COLO668 (cell line): ENCODE measurements around the gene SMYD3.
"Not testable (repeated sequence)": the region's sequence is repeated elsewhere in the genome, so short reads cannot be mapped to it uniquely, and the experiment has no call there.

Source experiments
- DNase-seq: peaks from one replicate; lab custom pipeline; 2025; ENCODE audit not compliant: unreplicated experiment; lab: John Stamatoyannopoulos, UW

The SMYD3 gene

DNA sequence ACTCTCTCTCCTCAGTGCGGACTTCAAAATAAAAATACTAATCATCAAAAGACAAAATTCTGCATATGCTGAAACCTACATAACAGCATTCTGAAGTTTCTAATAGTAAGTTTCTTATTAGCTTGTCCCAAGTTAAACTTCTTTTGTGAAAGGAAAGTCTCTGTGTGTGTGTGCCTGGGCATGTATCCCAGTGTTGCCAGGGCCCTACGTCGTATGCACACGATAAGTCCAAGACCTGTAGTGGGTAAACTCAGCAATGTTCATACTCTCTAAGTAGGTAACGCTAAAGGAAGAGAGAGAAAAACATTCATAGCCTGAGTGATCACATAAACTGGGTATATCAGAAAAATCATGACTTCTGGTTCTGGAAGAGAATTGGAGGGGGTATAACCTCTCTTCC lies 465.7 kb downstream of the SMYD3 start:
- DNase-seq: no peak

GRCh38 chr1:246040200-246040890 lies 466.7 kb downstream of the SMYD3 start:
- no peak for DNase-seq

GRCh38 chr1:246039584-246039983 lies 467.5 kb downstream of the SMYD3 start:
- DNase-seq: no peak

DNA sequence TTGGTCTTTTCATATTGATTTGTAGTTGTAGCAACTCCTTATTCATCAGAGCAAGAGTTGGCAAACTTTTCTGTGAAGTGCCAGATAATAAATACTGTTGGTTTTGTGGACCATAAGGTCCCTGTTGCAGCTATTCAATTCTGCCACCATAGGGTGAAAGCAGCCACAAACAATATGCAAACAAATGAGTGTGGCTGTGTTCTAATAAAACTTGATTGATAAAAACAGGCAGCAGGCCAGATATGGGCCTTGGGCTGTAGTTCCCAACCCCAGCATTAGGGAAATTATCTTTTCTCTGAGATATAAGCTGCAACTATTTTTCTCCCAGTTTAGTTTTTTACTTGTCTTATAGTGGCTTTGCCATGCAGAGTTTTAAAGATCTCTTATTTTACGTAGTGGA lies 469.2 kb downstream of the SMYD3 start:
- DNase-seq: no peak

- no peak for DNase-seq
Measured at GRCh38 chr1:246036175-246036574, 470.9 kb downstream of the SMYD3 start.

DNA sequence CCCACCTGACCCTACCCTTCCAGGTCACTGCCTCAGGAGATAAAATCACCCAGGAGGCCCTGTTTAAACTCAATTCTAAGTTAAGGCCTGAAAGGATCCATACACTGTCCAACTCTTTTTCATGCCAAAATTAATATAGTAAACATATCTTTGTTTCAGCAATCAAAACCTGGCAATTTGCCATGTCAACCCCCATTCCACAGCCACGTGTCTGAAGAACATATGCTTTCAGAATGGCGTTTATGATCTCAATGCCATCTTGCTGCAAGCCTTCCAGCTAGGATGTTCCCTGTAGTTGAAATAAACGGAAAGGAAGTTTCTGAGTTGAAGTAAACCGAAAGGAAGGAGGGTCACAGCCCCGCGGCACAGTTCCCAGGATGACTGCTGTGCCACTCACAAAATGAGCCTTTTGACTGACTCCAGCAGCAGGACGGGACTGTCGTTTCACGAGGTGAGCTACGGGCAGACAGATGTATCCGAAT lies 472.0 kb downstream of the SMYD3 start:
- DNase-seq: no peak

DNA sequence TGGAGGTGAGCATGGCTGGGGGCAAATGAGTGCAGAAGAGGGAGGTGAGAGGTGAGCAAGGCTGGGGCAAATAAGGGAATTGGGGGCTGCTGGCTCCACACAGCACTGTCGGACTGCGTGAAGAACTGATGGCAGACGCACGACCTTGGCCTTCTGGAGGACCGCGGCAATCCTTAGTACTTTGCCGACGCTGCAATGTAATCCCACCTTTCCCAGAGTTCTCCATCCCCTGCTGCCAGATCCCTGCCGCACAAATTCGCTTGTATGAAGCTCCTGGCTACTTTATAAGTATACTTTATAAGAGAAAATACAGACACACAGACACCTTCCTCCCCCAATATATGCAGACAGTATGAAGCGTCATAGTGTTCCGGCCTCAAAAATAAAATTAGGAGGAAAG lies 472.4 kb downstream of the SMYD3 start:
- DNase-seq: no peak

DNA sequence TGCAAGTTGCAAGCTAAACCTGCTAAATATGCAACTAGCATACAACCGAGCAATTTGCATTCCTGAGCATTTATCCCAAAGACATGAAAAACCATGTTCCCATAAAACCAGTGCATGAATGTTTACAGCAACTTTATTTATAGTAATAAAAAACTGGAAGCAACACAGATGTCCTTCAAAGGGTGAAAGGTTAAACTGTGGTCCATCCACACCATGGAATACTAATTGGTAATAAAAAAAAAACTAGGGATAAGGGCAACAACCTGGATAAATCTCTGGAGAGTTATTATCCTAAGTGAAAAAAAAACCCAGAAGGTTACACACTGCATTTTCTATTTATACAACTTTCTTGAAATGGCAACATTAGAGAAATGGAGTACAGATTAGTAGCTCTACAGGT lies 474.1 kb downstream of the SMYD3 start:
- DNase-seq: no peak

DNA sequence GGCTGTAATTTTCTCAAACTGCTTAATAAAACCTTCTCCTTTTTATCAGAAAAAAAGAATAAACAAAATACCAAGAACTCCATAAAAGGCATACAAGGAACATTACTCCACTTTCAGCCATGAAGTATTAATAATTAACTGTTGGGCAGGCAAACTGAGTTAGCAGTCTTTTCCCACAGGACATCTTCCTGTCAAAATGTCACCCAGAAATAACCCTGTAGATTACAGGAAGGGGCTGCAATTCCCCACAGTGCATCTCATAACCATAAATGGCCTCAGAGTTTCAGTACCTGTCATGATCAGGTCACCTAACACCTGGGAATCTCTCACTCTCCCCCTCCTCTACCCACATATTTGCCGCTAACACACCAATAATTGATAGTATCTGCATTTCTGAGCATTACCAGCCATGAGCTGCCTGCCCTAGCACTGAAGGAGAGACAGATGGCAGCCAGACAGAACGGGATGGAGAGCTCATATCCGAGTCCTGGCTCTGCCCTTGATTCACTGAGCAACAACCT lies 475.0 kb downstream of the SMYD3 start:
- DNase-seq: no peak

- DNase-seq: no peak
Measured at GRCh38 chr1:246029616-246030015, 477.5 kb downstream of the SMYD3 start.

- DNase-seq: not testable (repeated sequence)
Measured at GRCh38 chr1:246024118-246024517, 483.0 kb downstream of the SMYD3 start.

- no peak for DNase-seq
Measured at GRCh38 chr1:246020211-246020954, 486.7 kb downstream of the SMYD3 start.

DNA sequence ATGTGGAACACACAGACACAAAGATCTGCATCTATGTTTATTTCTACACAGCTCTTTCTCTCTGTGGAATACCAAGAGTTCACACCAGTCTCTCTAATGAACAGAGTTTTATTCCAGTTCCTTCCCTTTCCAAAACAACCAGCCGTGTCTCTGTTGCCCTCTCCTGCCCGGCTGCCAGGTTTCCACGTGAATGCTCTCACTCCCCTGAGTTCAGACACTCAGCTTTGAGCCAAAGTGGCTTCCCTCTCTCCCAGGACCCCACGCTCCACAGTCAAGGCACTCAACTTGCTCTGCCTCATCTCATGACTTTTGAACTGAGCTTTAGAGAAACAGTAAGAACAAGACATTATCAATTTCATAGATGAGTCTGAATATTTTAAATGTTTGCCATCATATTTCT lies 488.9 kb downstream of the SMYD3 start:
- DNase-seq: no peak

DNA sequence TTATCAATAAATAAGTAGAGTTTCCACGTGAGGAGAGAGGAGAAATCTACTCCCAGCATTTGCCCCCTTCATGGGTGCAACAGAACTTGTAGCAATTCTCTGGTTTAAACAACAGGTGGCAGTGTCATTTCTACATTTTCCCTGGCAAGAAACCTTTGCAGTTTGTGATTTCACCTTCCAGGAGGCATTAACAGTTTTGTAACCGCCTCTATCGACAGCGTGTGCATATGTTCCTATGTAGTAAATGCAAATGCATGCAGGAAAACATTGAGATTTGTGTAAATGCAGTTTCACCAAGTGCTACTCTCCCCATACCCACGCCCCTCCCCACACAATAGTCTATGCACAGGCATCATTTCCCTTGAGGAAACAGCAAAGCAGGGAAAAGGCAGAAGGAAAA lies 494.7 kb downstream of the SMYD3 start:
- peak; percentile 28 for DNase-seq

DNA sequence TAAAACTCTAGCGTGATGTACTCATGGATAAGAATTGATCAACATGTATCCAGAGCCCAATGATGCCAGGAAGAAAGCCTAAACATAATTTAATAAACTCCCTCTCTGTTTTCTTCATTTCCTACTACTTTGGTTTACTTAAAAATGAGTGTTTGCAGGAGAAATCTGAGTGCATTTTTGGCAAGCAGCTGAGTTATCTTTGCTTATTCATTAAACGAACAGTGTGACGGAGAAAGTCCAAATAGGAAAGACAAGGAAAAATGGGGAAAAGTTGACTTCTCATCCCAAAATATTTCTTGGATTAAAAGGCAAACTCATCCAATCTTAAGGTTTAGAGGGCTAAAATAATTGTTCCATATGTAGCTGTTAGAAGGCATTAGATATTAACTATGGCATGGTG lies 496.7 kb downstream of the SMYD3 start:
- DNase-seq: no peak

DNA sequence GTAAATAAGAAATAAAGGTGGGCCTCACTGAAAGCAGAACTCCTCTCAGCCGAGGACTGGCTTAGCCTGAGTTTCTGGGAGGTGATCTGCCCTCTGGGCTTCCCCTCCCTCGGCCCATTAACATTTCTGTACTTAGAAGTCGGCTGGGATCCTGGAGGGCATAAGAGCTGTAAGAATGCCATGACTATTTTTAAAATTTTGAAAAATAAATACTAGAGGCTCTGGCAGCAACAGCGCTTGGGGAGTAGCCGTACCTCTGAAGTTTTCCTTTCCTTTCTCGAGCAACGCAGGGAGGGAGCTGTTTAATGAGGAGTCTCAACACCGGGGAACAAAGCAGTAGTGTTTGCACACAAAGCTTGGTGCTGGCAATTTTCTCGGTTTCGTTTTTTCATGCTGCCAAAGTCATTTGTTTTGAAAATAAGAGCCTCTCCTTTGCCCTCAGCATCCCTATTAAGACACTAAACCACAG lies 498.7 kb downstream of the SMYD3 start:
- no peak for DNase-seq

DNA sequence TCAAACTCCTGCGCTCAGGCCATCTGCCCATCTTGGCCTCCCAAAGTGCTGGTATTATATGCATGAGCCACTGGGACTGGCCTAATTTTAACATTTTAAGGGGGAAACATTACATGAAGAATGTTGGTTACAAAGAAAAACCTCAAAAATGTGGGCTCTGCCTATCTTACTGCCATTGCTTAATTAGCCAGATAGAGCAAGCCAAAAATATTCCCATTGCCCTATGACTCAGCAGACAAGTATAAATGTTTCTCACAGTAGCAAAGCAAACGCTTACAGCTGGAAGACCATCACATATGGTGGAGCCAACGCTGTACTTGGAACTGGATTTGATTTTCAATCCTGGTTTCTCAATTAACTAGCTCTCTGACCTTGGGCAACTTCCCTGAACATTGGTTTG lies 502.0 kb downstream of the SMYD3 start:
- no peak for DNase-seq

DNA sequence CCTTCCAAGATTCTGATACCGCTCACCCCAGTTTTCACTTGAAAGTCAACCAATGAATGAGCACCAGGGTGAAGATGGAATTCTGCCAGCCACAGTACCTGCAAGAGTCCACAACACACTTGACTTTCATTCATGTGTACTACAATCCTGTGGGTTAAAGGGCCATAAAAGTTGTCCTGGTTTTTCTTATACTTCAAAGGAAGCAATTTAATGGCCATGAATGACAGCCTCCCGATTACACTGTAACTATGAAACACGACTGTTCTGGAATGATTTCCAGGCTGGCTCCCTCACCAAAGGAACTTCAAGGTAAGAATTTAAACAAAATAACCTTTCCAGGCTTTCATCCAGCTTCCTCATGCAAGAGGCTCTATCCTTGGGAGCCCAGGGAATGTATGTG lies 502.8 kb downstream of the SMYD3 start:
- DNase-seq: no peak

- DNase-seq: no peak
Measured at GRCh38 chr1:246003442-246003730, 503.7 kb downstream of the SMYD3 start.

DNA sequence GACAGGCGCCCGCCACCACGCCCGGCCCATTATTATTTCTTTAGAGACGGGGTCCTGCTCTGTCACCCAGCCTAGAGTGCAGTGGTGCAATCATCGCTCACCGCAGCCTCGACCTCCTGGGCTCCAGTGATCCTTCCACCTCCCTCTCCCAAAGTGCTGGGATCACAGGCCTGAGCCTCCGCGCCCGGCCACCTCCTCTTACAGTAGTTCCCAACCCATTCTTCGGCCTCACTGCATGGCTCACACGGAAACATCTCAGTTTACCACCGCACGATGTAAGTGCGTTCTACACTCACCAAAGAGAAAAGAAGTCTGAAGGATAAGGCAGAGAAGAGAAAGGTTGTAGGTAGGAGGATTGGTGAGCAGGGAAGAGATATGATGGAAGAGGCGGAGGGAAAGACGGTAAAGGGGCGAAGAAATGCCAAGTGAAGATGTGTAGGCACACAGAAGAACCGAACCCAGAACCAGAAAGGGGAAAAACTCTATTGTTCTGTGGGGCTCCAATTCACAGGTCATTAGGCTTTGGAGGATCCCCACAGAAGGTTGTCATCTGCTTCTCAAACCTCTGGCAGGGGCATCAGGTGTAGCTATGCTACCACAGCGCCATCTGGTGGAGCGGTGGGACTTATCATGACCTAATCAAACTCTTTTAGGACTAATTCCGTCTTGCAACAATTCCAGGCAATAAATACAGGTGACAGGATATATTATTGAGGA lies 504.2 kb downstream of the SMYD3 start:
- peak; percentile 92 for DNase-seq

DNA sequence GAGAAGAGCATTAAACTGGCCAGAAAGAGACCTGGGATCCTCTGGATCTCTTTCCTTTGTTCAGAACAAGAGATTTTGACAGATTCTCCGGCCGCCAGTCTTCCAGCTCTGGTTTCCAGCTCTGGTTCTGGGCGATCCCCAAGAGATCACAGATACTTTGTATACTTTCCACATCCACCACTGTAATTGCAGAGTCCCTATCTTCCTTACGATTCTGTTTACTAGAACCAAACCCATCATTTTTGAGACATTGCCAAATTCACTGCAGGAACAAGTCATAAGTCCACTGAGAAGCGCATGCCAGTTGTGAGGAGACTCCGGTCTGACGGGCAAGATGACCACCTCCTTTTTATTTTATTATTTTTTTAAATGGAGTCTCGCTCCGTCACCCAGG lies 505.2 kb downstream of the SMYD3 start:
- no peak for DNase-seq
